Esophagus (tissue), 2 donors: ENCODE measurements around the gene GNG7. TPM values are rescaled to one million over a fixed set of nuclear protein-coding genes. Genes with fewer than 3 reads are reported as not detected.
A peak's percentile ranks its signal among the peaks of the same experiment; 100 is the strongest.
"Not testable (repeated sequence)": the region's sequence is repeated elsewhere in the genome, so short reads cannot be mapped to it uniquely, and the experiment has no call there.

Experiments used
- H3K27ac ChIP-seq, 2 donors: one replicate each; pipeline ENCODE4 v1.5.1; 2013; ENCODE audit warnings: low read depth in 2 of 2, mild to moderate bottlenecking in 2 of 2, inconsistent platforms in 1 of 2, low read length in 1 of 2, moderate library complexity in 1 of 2
- H3K27me3 ChIP-seq, 2 donors: one replicate each; pipeline ENCODE4 v1.6.1; 2013; ENCODE audit warnings: low read length in 2 of 2, control low read depth in 1 of 2, mild to moderate bottlenecking in 1 of 2; ENCODE audit not compliant: insufficient read depth in 2 of 2, control insufficient read depth in 1 of 2
- H3K36me3 ChIP-seq, 2 donors: one replicate each; pipeline ENCODE4 v1.6.1; 2013; ENCODE audit warnings: low read length in 1 of 2; ENCODE audit not compliant: control insufficient read depth in 2 of 2, insufficient read depth in 2 of 2
- H3K4me1 ChIP-seq, 2 donors: one replicate each; pipeline ENCODE4 v1.6.1; 2013; ENCODE audit warnings: low read length in 1 of 2; ENCODE audit not compliant: control insufficient read depth in 2 of 2, insufficient read depth in 2 of 2
- H3K4me3 ChIP-seq, 2 donors: one replicate each; pipeline ENCODE4 v1.5.1; 2013; ENCODE audit warnings: low read length in 2 of 2, mild to moderate bottlenecking in 2 of 2, low read depth in 1 of 2, moderate library complexity in 1 of 2
- H3K9me3 ChIP-seq, 2 donors: one replicate each; pipeline ENCODE4 v1.6.1; 2013; ENCODE audit warnings: mild to moderate bottlenecking in 2 of 2, low read depth in 1 of 2, low read length in 1 of 2, moderate library complexity in 1 of 2; ENCODE audit not compliant: control insufficient read depth in 2 of 2, insufficient read depth in 1 of 2
- WGBS, 2 donors: extraction: QIAGEN DNeasy Blood & Tissue Kit; methylation state at CpG; one replicate each; pipeline ENCODE4 v1.1.7; 2013; 5-methylcytosine and 5-hydroxymethylcytosine counted together
- polyA plus RNA-seq, 2 donors: library from polyadenylated mRNA; stranded (reverse); fragments of 200-250 nt; gene quantifications; one replicate each; pipeline ENCODE4 v1.2.3, GENCODE V29; 2013
- donor health status: healthy with polysubstance abuse.
- donor health status: Bipolar disorder and iron deficiency.

The GNG7 gene
- polyA plus RNA-seq, 2 donors: 1.2 to 2.4 TPM

DNA sequence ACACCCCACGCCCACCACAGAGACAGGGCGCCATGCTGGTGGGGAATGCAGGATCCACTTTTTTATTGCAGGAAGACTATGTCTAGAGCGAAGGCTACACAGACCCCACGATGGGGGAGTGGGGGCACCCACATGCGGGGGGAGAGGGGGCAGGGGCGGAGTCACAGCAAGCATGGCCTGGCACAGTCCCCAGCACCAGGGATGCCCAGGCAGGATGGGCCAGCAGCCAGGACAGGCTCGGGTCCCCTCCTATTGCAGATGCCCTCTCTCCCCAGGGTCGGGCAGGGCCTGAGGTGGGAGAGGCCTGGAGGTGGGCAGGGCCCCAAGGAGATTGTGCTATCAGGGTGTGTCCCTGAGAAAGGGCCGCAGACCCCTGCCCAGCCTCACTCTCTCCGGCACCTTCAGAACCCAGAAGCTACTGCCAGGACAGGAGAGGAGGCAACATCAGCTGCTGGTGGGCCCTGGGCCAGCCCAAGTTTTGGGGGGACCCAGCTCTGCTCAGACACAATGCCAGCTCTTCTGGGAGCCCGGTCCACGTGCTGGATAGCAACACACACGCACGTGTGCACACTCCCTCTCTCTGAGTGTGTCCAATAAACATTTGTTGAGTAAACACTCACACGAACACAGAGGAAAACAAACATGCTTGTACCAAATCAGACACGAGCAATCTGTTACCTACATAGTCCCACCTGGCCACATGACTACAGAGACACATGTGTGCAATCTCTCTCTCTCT, 12.2 kb upstream of the GNG7 start:
- H3K36me3 ChIP-seq: no peaks in the 10 kb centered on the region
- no peaks in the 10 kb centered on the region for H3K27me3 ChIP-seq
- 82 to 89% methylated on average over 16 of the region's 16 CpGs for WGBS, 2 donors
- H3K27ac ChIP-seq: no peak overlapping the region
- peaks cover 0 to 3% of the 10 kb centered on the region in 2 donors for H3K4me1 ChIP-seq
- peaks cover 7 to 8% of the 10 kb centered on the region in 2 donors for H3K9me3 ChIP-seq
- H3K4me3 ChIP-seq: no peak overlapping the region

DNA sequence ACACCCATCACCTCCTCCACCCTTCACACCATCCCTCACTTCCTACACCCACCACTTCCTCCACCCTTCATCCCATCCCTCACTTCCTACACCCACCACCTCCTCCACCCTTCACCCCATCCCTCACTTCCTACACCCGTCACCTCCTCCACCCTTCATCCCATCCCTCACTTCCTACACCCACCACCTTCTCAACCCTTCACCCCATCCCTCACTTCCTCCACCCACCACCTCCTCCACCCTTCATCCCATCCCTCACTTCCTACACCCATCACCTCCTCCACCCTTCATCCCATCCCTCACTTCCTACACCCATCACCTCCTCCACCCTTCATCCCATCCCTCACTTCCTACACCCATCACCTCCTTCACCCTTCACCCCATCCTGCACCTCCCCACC, 11.6 kb upstream of the GNG7 start:
- 54 to 63% methylated on average over 1 of the region's 1 CpG for WGBS, 2 donors
- H3K9me3 ChIP-seq: not testable (repeated sequence)

DNA sequence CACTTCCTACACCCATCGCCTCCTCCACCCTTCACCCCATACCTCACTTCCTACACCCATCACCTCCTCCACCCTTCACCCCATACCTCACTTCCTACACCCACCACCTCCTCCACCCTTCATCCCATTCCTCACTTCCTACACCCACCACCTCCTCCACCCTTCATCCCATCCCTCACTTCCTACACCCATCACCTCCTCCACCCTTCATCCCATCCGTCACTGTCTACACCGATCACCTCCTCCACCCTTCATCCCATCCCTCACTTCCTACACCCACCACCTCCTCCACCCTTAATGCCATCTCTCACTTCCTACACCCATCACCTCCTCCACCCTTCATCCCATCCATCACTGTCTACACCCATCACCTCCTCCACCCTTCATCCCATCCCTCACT, 10.7 kb upstream of the GNG7 start:
- H3K4me3 ChIP-seq, H3K4me1 ChIP-seq, H3K9me3 ChIP-seq, H3K27ac ChIP-seq, H3K36me3 ChIP-seq, H3K27me3 ChIP-seq: not testable (repeated sequence)
- WGBS, 2 donors: 93 to 98% methylated on average over 3 of the region's 3 CpGs

More for the DNA sequence above, 11.6 kb upstream of the GNG7 start:
- H3K36me3 ChIP-seq, H3K27ac ChIP-seq, H3K4me3 ChIP-seq, H3K4me1 ChIP-seq, H3K27me3 ChIP-seq: not testable (repeated sequence)

DNA sequence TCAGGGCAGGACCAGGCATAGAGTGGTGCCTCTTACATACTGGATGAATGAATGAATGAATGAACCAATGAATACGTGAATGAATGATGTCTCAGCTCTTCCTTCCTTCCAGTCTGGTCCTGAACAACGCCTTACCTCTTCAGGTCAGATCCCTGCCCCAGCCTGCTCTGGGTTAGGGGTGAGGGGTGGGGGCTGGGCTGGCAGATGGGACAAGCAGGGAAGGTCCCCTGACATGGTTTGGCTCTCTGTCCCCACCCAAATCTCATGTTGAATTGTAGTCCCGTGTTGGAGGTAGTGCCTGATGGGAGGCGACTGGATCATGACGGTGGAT, 9.3 kb upstream of the GNG7 start:
- no peak overlapping the region for H3K4me3 ChIP-seq
- H3K27ac ChIP-seq: no peak overlapping the region
- WGBS, 2 donors: 64 to 76% methylated on average over 5 of the region's 5 CpGs

DNA sequence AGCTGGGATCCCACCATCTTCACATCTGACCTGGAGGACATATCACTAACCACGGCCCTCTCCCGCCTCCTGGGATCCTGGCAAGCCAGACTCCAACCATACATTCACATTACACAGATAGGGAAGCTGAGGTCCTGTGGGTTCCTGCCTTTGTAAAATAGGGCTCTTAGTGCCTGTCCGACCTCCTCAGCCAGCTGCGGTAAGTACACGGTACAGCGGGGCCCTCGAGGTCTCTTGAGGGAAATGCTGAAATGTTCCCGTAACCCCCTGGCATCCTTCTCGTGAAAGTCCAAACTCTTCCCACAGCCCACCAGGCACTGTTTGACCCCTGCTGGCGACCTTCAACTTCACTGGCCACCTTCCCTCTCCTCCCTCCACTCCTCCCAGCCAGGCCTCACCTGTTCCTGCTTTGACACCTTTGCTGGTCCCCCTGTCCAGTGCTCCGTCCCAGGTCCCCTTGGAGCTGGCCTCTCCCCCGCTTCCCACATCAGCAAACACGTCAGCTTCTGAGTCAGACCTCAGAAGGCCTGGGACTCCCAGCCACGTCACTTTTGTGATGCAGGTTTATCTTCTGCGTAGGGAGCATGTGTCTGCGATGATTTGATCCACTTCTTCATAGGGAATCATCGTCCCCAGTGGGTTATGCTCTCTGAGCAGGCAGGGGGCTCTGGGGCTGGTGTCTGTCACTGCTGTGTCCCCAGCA, 8.8 kb upstream of the GNG7 start:
- Histone ChIP-seq H3K27ac (no peak overlapping the region), H3K4me3 (no peak overlapping the region), H3K27me3 (no peaks in the 10 kb centered on the region), H3K4me1 (no peaks in the 10 kb centered on the region), H3K9me3 (peaks cover 7 to 8% of the 10 kb centered on the region in 2 donors), H3K36me3 (no peaks in the 10 kb centered on the region)
- WGBS, 2 donors: 71 to 73% methylated on average over 17 of the region's 17 CpGs

More for the DNA sequence above, 9.3 kb upstream of the GNG7 start:
- Histone ChIP-seq H3K9me3 (peaks cover 7 to 8% of the 10 kb centered on the region in 2 donors), H3K36me3 (no peaks in the 10 kb centered on the region), H3K27me3 (no peaks in the 10 kb centered on the region), H3K4me1 (no peaks in the 10 kb centered on the region)

DNA sequence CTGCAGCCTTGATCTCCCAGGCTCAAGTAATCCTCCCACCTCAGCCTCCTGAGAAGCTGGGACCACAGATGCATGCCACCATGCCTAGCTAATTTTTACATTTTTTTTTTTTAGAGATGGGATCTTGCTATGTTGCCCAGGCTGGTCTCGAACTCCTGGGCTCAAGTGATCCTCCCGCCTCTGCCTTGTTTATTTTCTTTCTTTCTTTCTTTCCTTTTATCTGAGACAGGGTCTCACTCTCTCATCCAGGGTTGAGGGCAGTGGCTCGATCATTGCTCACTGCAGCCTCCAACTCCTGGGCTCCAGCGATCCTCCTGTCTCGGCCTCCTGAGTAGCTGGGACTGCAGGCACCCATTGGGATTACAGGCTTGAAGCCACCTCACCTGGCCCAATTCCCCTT, 3.8 kb upstream of the GNG7 start:
- WGBS, 2 donors: 95% methylated on average over 5 of the region's 5 CpGs
- Histone ChIP-seq H3K36me3 (no peaks in the 10 kb centered on the region), H3K4me1 (peaks cover 0 to 3% of the 10 kb centered on the region in 2 donors), H3K9me3 (peaks cover 0 to 3% of the 10 kb centered on the region in 2 donors), H3K4me3 (no peak overlapping the region), H3K27me3 (no peaks in the 10 kb centered on the region), H3K27ac (no peak overlapping the region)

DNA sequence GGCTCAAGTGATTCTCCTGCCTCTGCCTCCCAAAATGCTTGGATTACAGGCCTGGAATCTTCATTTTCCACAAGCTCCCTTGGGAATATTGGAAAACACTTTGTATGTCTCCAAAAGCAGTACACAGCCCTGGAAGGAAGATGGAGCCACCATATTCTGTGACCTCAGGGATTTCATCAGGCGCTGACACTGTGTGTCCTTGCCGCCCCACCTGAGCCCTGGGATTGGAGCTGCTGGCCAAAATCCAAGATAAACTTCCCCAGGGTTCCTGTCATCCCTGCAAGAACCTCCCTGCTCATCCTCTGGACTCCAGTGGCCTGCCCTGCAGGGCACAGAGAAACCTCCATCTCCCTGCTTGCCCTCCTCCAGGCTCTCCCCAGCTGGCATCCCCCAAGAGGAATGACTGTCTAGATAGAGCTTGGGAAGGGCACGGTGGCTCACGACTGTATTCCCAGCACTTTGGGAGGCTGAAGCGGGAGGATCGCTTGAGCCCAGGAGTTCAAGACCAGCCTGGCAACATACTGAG, 1.3 kb upstream of the GNG7 start:
- Histone ChIP-seq H3K27ac (no peak overlapping the region), H3K4me3 (no peak overlapping the region), H3K27me3 (no peaks in the 10 kb centered on the region), H3K4me1 (peaks cover 0 to 3% of the 10 kb centered on the region in 2 donors), H3K36me3 (no peaks in the 10 kb centered on the region), H3K9me3 (peaks cover 0 to 3% of the 10 kb centered on the region in 2 donors)
- 79 to 85% methylated on average over 6 of the region's 6 CpGs for WGBS, 2 donors

DNA sequence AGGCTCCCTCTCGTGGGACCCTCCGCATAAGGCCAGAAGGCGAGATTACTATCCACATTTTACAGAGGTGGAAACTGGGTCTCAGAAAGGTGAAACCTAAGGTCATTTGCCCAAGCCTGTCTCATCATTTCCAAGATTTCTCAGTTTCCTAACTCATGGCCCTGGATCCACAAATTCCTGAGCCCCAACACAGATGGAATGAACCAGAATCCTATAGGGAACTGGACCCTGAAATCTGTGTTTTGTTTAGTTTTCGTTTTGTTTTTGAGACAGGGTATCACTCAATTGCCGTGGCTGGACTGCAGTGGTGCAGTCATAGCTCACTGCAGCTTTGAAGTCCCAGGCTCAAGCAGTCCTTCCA, 563 bp upstream of the GNG7 start:
- Histone ChIP-seq H3K27ac (no peak overlapping the region), H3K9me3 (peaks cover 0 to 3% of the 10 kb centered on the region in 2 donors), H3K4me3 (peak overlapping the region in 1 of 2 donors; percentile 52), H3K4me1 (peaks cover 0 to 3% of the 10 kb centered on the region in 2 donors), H3K36me3 (no peaks in the 10 kb centered on the region), H3K27me3 (no peaks in the 10 kb centered on the region)
- 78 to 79% methylated on average over 5 of the region's 5 CpGs for WGBS, 2 donors

DNA sequence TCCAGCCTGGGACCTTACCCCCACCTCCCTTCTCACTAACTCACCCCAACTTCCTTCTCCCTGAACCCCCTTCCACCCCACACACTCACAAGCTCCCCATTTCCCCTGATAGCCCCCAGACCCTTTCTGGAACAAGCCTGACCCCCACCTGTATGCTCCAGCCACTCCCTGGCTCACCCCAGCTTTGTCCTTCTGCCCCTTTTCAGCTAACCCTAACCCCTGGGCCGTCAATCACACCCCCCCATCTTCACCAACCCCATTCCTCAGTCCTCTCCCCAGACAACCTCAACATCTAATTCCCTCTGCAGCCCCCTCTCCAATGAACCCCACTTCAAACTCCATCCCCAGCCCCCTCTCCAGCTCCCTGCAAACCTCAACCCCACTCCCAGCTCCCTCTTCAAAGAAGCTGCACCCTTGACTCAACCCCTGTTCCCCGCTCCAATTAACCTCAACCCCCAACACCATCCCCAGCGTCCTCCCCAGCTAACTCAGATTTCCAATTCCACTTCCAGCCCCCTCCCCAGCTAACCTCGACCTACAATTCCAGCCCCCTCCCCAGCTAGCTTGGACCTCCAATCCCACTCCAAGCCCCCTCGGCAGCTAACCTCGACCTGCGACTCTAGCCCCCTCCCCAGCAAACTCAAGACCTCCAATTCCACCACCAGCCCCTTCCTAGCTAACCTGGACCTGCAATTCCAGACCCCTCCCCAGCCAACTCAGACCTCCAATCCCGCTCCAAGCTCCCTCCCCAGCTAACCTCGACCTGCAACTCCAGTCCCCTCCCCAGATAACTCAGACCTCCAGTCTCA, 929 bp downstream of the GNG7 start:
- Histone ChIP-seq H3K9me3 (peaks cover 0 to 3% of the 10 kb centered on the region in 2 donors), H3K4me1 (peaks cover 0 to 3% of the 10 kb centered on the region in 2 donors), H3K27ac (no peak overlapping the region), H3K4me3 (peak overlapping the region in 1 of 2 donors; percentile 52), H3K27me3 (no peaks in the 10 kb centered on the region), H3K36me3 (no peaks in the 10 kb centered on the region)
- WGBS, 2 donors: 4 to 8% methylated on average over 9 of the region's 9 CpGs
